ENCODE data around the gene ROPN1B. TPM values are rescaled to one million over a fixed set of nuclear protein-coding genes. Genes with fewer than 3 reads are reported as not detected.
"Not testable (repeated sequence)": the region's sequence is repeated elsewhere in the genome, so short reads cannot be mapped to it uniquely, and the experiment has no call there.

ROPN1B gene
- total RNA-seq, 2 experiments from 2014 or later, result not detected

GRCh38 chr3:125971997-125972944 lies 3.3 kb downstream of the ROPN1B start:
- CTCF ChIA-PET (ENCODE audit: unreplicated experiment); POLR2A ChIA-PET; H3K36me3 ChIP-seq (ENCODE audit: insufficient read depth, low read length); H4K20me1 ChIP-seq (ENCODE audit: insufficient read depth, low read length); H3K4me2 ChIP-seq (ENCODE audit: low read length); H3K27ac ChIP-seq (ENCODE audit: low read depth, low read length, poor library complexity, severe bottlenecking); H3K9me3 ChIP-seq (ENCODE audit: low read length); H3K4me3 ChIP-seq (ENCODE audit: low read depth, low read length, poor library complexity, severe bottlenecking); H3K4me1 ChIP-seq (ENCODE audit: insufficient read depth, low read length, poor library complexity, severe bottlenecking); H2AFZ ChIP-seq (ENCODE audit: low read length); intact Hi-C loops (cut with micrococcal nuclease; ENCODE audit: unreplicated experiment); H3K9me2 ChIP-seq (ENCODE audit: insufficient read depth, low read length); BruUV-seq (replicated peaks); H3K79me2 ChIP-seq (ENCODE audit: insufficient read depth, low read depth, low read length): not testable (repeated sequence)
- TF ChIP-seq, protein P1, sequence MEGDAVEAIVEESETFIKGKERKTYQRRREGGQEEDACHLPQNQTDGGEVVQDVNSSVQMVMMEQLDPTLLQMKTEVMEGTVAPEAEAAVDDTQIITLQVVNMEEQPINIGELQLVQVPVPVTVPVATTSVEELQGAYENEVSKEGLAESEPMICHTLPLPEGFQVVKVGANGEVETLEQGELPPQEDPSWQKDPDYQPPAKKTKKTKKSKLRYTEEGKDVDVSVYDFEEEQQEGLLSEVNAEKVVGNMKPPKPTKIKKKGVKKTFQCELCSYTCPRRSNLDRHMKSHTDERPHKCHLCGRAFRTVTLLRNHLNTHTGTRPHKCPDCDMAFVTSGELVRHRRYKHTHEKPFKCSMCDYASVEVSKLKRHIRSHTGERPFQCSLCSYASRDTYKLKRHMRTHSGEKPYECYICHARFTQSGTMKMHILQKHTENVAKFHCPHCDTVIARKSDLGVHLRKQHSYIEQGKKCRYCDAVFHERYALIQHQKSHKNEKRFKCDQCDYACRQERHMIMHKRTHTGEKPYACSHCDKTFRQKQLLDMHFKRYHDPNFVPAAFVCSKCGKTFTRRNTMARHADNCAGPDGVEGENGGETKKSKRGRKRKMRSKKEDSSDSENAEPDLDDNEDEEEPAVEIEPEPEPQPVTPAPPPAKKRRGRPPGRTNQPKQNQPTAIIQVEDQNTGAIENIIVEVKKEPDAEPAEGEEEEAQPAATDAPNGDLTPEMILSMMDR (conservative IDR thresholded peaks at IDR 0.05; ENCODE audit: low read length), result peak; percentile 78
- peak; percentile 4 for DNase-seq (ENCODE audit: low spot score)

DNA sequence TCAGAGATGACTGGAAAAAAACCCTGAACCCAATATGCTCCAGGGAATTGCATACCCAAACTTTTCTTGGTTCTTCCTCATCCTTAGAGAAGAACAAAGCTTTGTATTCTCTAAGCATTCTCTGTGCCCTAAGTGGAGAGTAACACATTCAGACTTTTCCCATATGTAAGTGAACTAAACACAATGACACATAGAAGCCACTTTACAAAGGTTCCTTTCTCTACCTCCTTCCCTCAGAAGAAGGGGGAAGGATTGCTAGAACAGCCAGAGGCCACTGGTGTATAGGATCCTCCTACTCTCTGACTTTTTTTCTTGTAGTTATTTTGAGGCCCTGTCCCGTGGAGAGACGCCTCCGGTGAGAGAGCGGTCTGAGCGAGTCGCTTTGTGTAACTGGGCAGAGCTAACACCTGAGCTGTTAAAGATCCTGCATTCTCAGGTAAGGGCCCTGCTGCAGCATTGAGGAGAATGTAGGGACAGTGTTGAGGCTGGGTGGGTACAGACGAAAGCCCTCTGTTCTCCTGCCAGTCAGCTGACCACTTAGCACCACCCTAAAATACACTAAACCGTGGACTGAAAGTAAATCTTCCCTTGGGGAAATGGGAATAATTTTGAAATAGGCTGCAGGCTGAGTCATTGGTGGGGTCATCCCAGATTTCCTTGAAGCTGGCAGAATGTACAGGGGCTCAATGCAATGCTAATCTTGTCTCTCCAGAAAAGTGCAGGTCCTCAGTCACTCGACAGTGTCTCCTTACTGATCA lies 6.4 kb downstream of the ROPN1B start:
- H3K9me2 ChIP-seq (ENCODE audit: insufficient read depth, low read length); H3K79me2 ChIP-seq (ENCODE audit: insufficient read depth, low read depth, low read length); H3K4me1 ChIP-seq (ENCODE audit: insufficient read depth, low read length, poor library complexity, severe bottlenecking); H3K4me3 ChIP-seq (ENCODE audit: low read depth, low read length, poor library complexity, severe bottlenecking); H3K27ac ChIP-seq (ENCODE audit: low read depth, low read length, poor library complexity, severe bottlenecking); CTCF ChIA-PET (ENCODE audit: unreplicated experiment); H3K9me3 ChIP-seq (ENCODE audit: low read length); H4K20me1 ChIP-seq (ENCODE audit: insufficient read depth, low read length); H3K36me3 ChIP-seq (ENCODE audit: insufficient read depth, low read length); BruUV-seq (replicated peaks); H3K4me2 ChIP-seq (ENCODE audit: low read length); DNase-seq (ENCODE audit: low spot score); intact Hi-C loops (cut with micrococcal nuclease; ENCODE audit: unreplicated experiment); H2AFZ ChIP-seq (ENCODE audit: low read length): not testable (repeated sequence)
- POLR2A ChIA-PET, result interaction anchor here (0.6 kb wide), 1 partner anchor 28 kb away, joined by 3 read pairs; no protein-coding TSS in a partner anchor

- POLR2A ChIA-PET, result interaction anchor here (0.6 kb wide), 1 partner anchor 27 kb away, joined by 3 read pairs; no protein-coding TSS in a partner anchor
These were observed 7.0 kb downstream of the ROPN1B start for GRCh38 chr3:125976003-125976390.

DNA sequence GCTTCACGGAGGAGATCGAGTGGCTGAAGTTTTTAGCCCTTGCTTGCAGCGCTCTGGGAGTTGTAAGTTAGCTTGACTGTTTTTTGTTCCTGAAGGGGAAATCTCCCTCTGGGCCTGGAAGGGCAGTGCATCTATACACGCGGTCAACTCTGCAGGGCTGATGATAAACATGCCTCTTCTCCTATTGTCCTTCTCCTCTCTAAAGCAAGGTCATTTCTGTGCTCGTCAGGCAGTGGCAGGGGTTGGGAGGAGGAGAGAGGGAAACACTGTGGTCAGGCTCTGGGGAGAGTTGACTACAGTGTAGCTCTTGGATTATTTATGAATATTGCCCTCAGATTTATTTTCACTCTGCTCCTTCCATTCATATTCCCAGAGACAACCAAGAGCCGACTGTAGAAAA lies 8.1 kb downstream of the ROPN1B start:
- H3K9me2 ChIP-seq (ENCODE audit: insufficient read depth, low read length); H3K4me3 ChIP-seq (ENCODE audit: low read depth, low read length, poor library complexity, severe bottlenecking); BruUV-seq (replicated peaks); CTCF ChIA-PET (ENCODE audit: unreplicated experiment); H3K4me2 ChIP-seq (ENCODE audit: low read length); H3K27ac ChIP-seq (ENCODE audit: low read depth, low read length, poor library complexity, severe bottlenecking); H3K79me2 ChIP-seq (ENCODE audit: insufficient read depth, low read depth, low read length); H3K36me3 ChIP-seq (ENCODE audit: insufficient read depth, low read length); H3K4me1 ChIP-seq (ENCODE audit: insufficient read depth, low read length, poor library complexity, severe bottlenecking); DNase-seq (ENCODE audit: low spot score); H4K20me1 ChIP-seq (ENCODE audit: insufficient read depth, low read length); H2AFZ ChIP-seq (ENCODE audit: low read length); intact Hi-C loops (cut with micrococcal nuclease; ENCODE audit: unreplicated experiment); H3K9me3 ChIP-seq (ENCODE audit: low read length): not testable (repeated sequence)
- POLR2A ChIA-PET, result interaction anchor here (0.6 kb wide), 1 partner anchor 186 kb away, joined by 3 read pairs; no protein-coding TSS in a partner anchor

More at GRCh38 chr3:125976003-125976390, 7.0 kb downstream of the ROPN1B start:
- H3K36me3 ChIP-seq (ENCODE audit: insufficient read depth, low read length); DNase-seq (ENCODE audit: low spot score); H4K20me1 ChIP-seq (ENCODE audit: insufficient read depth, low read length); intact Hi-C loops (cut with micrococcal nuclease; ENCODE audit: unreplicated experiment); H3K4me3 ChIP-seq (ENCODE audit: low read depth, low read length, poor library complexity, severe bottlenecking); H3K9me2 ChIP-seq (ENCODE audit: insufficient read depth, low read length); H2AFZ ChIP-seq (ENCODE audit: low read length); H3K9me3 ChIP-seq (ENCODE audit: low read length); BruUV-seq (replicated peaks); H3K27ac ChIP-seq (ENCODE audit: low read depth, low read length, poor library complexity, severe bottlenecking); H3K4me1 ChIP-seq (ENCODE audit: insufficient read depth, low read length, poor library complexity, severe bottlenecking); H3K79me2 ChIP-seq (ENCODE audit: insufficient read depth, low read depth, low read length); CTCF ChIA-PET (ENCODE audit: unreplicated experiment); H3K4me2 ChIP-seq (ENCODE audit: low read length): not testable (repeated sequence)

- BruUV-seq (replicated peaks); H3K9me3 ChIP-seq (ENCODE audit: low read length): not testable (repeated sequence)
These were observed 16.0 kb downstream of the ROPN1B start for GRCh38 chr3:125984951-125985350.

More at GRCh38 chr3:125984951-125985350, 16.0 kb downstream of the ROPN1B start:
- H3K4me1 ChIP-seq (ENCODE audit: insufficient read depth, low read length, poor library complexity, severe bottlenecking); H3K79me2 ChIP-seq (ENCODE audit: insufficient read depth, low read depth, low read length); H3K4me2 ChIP-seq (ENCODE audit: low read length); H3K36me3 ChIP-seq (ENCODE audit: insufficient read depth, low read length); H2AFZ ChIP-seq (ENCODE audit: low read length); CTCF ChIA-PET (ENCODE audit: unreplicated experiment); H3K27ac ChIP-seq (ENCODE audit: low read depth, low read length, poor library complexity, severe bottlenecking); POLR2A ChIA-PET; H3K4me3 ChIP-seq (ENCODE audit: low read depth, low read length, poor library complexity, severe bottlenecking); DNase-seq (ENCODE audit: low spot score); intact Hi-C loops (cut with micrococcal nuclease; ENCODE audit: unreplicated experiment); H4K20me1 ChIP-seq (ENCODE audit: insufficient read depth, low read length); H3K9me2 ChIP-seq (ENCODE audit: insufficient read depth, low read length): not testable (repeated sequence)

Data from OCI-LY7 (cell line).